NCI-H2196 treated with DMSO at 0.1 percent for 48 hours (cell line): ENCODE data around the gene TBC1D21.

Experiments
- DNase-seq: peaks from one replicate; lab custom pipeline; 2025; ENCODE audit not compliant: unreplicated experiment; lab: John Stamatoyannopoulos, UW

The TBC1D21 gene

DNA sequence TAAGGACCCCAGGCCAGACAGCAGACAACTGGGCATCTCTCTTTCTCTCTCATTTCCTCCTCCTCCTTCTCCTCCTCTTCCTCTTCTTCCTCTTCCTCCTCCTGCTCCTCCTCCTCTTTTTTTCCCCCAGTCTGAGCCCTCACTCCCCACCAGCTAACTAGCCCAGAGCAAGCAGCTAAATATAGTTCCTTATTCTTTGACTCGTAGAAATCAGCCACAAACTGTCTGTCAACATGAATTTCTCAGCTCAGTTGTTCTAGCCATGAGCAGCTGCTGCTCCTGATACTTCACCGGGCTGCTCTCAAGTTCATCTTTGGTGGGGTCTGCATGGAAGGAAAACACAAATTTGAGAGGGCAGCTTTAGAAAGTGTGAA is 33.7 kb downstream of the TBC1D21 start:
- no peak for DNase-seq

DNA sequence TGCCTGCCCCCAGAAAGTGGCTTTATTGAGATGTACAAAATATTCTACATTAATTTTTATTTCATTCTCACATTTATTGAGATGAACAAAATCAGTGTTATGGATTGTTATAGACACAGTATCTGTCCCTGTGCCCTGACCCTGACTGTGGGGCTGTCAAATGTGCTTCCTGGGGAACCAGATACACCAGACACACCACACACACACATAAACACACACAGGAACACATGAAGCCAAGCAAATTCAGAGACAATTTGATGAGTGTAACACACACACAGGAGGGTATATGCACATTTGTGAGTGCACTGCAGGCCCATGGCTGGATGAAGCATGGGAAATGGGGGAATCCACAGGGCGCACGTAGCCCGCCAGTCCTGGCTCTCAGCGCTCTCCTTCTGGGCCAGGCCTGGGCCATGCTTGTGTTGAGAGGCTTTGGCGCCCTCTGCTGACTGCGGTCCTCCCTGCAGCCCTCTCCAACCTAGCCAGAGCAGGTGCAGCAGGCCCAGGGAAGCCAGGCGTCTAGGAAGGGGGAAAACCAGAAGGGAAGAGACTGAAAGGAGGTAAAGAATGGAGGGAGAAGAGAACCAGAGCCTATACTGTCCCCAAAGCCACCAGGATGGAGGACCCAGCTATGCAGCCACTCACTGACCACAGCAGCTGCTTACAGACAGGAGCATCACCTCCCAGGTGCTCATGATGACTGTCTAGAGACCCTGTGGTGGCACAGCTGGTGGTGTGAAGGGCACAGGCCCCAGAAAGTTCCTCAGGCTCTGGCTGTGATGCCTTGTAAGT is 34.9 kb downstream of the TBC1D21 start:
- peak; percentile 20 for DNase-seq

DNA sequence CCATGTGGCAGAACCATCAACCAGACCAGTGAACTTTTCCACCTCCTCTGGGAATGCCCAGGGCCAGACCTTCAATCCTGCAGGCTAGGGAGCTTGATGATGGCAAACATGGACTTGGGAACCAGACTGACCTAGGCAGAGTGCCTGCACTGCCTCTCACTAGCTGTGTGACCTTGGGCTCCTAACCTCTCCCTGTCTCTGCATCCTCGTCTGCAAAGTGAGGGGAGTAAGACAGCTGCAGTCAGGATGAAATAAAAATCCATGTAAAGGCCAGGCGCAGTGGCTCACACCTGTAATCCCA is 35.4 kb downstream of the TBC1D21 start:
- no peak for DNase-seq

DNA sequence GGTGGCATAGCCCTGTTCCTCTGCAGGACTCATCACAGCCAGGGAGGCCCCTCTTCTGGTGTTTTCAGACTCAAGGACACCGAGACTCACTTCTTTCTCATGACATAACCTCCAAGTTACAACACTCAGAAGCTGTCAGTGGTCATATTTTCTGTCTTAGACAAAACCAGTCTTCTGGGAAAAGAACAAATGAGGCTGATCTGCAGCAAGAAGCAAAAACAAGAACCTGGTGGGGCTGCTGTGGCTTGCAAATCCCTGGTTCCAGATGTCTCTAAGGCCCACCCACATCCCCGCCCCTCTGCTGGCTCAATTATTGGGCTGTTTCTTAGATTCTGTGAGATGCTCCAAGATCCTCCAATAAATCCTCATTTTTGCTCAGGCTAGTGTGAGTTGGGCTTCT is 36.3 kb downstream of the TBC1D21 start:
- no peak for DNase-seq

DNA sequence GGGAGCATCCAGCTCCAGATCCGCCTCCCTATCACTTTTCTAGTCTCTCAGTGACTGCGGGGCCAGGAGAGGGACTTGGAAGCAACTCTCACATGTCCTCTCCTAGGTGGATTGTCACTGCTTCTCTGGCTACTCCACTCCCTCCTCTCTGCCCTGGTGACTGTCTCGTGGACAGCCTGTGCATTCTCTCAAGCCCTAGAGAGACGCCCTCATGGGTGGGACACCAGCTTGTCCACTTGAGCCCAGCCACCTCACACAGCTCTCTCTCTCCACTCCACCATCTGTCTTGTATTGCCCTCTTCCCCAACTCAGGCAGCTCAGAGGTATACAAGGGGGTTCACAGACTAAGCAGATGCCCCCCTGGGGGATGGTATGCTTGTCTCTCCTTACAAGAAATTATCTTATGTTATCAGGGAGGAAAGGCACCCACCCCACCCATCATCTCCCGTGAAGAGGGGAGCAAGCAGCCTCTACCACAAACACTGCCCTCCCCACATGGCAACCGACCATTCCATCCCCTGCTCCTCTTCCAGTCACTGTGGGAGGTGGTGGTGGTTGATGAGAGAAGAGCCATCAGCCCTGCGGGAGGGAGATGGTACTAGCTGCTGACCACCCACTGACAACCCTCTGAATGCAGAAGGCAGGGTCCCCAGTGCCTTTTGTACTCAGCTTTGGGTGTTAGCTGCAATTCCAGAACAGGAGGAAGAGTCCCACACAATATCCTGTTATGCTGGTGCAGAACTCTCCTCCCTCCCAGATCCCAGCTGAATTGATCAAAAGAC is 37.3 kb downstream of the TBC1D21 start:
- DNase-seq: no peak

DNA sequence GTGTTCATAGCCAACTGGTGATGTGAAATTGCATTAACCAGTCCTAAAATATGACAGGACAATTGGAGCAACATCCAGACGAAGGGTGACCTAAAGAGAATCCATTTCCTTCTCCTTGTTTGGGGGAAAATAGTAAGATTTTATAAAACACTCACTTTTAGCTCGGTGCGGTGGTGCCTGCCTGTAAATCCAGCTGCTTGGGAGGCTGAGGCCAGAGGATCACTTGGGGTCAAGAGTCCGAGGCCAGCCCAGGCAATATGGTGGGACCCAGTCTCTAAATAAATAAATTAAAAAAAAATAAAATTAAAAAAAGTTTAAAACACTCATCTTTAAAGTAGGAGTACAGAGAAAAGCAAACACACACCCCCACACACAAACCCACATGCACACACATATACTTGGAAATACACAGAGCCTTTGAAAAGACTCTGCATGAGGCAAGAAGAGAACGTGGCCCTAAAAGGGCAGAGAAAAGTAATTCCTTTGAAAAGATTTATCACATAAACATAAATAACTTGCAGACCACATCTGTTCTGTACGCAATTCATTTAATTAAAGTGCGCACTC is 38.7 kb downstream of the TBC1D21 start:
- DNase-seq: no peak

DNA sequence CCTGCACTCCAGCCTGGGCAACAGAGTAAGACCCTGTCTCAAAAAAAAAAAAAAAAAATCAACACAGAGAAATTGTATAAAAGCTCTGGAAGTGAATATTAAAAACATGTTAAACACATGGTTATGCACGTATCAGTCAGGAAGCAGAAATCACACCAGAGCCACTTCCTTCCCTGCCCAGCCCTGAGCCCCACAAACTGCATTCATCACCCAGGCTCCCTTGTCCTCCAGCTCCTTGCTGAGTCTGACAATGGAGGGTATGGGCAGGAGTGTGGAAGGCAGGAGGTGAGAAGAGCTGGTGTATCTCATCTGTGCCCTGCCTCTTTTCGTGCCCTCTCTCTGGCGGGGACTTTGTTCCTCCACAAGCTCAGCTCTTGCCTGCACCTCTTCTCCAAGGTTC is 40.8 kb downstream of the TBC1D21 start:
- no peak for DNase-seq

DNA sequence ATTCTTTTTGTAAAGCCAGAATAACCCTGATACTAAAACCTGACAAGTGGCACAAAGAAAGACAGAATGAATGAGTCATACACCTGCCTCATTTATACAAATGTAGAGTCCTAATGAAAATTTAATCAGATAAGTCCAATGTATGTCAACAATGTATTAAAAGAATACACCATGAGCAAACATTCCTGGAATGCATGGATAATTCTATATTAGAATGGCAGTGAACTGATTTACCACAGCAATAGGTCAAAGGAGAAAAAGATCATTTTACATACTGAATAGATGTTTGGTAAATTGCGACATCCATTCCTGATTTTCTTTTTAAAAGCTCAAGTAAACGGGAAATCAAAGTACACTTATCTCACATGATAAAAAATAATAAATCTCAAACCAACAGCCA is 41.7 kb downstream of the TBC1D21 start:
- no peak for DNase-seq

DNA sequence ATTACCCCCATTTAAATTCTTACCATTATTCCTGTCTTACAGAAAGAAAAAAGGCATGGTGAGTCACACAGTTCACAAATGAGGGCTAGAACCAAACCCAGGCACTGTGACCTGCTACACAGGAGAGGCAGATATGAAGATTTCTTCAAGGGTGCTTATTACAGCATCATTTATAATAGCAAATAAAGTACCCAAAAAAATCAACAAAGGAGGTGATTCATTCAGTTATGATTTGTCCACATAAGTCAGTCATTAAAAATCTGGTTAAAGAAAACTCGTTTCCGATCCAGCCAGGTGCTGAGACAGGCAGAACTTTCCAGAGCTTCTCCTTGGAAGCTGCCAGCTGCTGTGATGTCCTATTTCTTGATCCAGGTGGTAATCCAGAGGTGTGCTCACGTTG is 45.4 kb downstream of the TBC1D21 start:
- DNase-seq: no peak

DNA sequence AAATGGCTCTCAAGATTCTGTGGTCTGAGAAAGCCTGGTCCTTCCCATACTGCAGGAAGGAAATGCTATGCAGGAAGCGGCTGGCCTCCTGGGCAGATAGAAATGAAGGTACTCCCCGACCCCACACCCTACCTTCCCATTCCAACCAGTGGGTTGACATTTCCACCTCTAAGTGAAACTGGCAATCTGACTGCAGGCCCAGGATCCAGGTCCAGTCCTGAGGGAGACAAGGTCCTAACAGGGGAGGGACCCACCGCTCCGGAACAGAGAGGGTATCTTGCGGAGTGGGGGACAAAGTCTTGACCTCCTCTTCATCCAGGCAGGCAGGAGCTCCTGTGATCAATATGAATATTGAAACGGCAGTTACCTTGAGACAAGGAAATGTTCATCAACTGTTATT is 46.3 kb downstream of the TBC1D21 start:
- DNase-seq: no peak

DNA sequence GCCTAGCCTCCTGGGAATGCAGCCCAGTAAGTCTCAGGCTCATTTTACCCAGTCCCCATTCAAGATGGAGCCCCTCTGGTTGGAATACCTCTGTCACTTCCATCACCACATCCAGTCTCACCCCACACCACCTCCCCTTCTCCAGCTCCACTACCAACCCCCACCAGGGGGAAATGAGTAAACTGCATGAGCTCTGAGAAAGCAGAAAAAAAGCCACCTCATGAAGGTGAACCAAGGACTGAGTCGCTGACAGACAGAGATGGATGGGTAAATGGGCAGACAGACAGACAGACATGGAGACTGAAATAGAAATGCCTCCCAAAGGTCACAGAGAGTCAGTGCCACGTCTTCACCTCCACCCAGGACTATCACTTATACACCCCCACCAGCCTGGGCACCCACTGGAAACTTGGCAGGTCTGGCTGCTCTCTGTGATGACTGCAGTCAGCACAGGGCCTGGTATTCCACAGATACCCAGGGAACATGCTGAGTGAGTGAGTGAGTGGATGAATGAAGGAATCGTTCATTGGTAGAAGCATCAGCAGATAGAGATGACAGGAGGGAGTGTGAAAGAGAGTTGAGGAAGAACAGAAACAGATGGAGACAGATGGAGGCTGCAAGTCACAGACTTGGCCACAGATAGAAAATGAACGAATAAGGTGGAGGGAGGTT is 48.0 kb downstream of the TBC1D21 start:
- DNase-seq: no peak

DNA sequence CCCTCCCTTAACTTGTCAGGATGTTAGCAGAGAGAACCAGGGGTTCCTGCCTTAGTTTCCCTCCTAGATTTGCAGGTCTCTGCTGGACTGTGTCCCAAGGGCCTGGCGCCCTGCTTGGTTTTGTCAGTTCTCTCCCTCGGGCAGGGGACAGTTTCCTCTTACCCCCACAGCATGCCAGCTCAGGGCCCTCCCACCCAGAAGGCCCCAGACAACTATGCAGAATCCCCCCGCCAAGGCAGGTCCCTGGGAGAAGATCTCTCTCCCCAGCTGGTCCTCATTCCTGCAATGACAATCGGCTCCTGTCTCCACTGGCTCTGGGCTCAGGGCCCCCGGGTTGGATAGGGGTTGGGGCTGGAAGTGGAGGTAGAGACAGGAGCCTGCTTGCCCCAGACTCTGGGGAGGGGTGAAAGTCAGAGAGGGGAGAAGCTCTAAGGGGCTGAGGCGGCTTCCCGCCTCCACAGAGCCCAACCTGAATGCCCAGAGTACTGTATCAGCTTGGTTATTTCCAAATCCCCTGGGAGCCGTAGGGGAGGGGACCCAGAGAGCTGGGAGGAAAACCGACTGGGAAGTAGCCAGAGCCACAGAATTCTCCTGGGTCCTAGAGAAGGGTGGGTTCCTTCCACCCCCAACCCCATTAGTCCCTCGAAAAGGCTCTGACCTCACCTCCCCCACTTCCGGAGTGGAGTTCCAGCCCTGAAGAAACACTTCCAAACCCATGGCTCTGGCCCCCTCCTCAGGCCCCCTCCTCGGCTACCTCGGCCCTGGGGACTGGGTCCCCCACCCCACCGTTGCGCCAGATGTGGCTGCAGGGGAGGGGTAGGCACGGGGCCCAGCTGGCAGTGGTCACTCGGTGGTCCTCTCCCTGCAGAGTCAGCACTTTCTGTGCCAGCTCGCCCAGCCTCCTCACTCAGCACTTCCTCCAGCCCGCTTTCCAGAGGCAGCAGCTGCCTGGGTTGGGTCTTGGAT is 49.1 kb downstream of the TBC1D21 start:
- no peak for DNase-seq

DNA sequence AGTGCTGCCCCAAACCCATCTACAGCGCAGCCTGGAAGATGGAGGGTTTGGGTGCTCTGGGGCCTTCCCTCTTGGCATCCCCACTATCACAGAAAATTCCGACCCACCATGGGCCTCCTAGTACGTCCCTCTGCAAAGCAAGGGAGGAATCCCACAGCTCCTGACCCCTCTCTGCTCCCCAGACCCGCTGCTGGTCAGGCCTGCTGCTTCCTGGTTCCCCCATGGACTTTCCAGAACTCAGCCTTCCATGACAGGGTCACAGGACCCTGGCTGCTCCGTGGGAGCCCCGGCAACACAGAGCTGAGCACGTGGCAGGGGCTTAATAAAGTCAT is 49.8 kb downstream of the TBC1D21 start:
- DNase-seq: no peak

DNA sequence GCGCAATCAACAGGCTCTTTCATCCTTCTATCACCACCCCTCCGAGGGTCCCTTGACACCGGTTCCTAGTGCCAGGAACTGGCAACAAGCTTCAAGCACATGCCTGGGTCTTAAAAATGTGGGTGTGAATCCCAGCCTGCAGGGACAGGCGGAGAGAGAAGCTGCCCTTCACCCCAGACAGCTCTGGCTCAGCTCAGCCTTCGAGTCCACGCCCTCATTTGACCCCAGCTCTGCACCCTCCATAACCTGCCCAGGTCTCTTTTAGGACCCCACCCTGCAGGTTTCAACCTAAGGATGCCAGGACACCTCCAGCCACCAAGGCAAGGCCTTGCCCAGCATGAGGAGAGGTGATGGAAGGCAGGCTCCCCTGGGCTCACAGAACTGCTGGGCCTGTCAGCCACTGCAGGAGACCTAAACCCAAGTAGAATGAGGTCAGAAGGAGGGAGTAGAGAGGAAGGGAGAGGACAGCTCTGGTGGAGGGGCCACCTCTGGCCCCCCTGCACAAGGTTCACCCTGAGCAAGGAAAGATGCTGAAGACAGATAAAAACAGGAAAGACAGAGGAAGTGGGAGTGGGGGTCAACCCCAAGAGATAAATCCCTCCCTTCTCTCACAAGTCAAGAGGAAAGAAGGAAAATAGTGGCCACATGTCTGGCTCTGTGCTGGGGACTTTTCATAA is 50.3 kb downstream of the TBC1D21 start:
- no peak for DNase-seq

DNA sequence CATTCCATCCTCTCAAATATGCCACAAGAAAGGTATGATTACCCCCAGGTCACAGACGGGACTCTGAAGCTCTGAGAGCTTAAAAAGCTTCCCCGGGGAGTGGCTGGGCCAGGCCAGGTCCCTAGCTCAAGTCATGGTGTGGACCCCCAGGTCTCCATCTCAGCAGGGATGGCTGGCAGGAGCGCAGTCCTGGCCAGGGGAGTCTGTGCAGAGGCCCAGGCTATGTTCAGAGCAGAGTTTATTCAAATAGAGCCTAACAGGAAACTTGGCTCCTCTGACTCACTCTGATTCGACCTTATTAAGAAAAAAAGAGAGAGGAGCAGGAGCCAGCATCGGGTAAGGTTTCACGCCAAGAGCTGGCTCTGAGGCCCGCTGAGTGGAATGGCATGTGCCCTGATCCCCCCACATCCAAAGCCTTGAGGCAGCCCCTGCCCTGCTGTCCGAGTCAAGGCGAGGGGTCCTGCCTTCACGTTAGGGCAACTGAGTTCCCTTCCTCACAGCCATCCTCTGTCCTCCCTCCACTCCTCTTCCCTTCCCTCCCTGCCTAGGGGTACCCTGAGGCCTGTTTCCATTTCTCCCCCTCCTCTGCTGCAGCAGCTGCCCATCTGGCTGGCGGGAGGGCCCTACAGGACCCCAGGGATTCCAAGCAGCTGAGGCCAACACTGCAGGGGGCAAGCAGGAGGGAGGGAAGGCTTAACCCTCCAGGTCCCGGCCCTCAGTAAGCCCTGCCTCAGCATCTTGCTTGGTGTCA is 51.0 kb downstream of the TBC1D21 start:
- DNase-seq: no peak

DNA sequence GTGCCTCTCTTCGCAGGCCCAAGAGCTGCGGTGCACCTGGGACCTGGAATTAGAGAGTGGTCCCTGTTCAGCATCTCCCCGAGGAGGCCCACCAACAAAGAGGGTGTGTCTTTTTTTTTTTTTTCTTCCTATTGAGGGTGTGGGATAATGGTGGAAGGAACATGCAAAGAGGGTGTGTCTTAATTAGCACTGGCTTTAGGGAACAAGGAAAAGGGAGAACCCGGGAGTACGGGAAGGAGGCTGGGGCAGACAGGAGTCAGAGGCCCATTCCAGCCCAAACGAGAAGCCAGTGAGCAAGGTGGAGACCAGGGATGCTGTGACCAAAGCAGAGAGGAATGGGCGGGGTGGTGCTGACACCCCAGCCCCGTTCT is 52.5 kb downstream of the TBC1D21 start:
- no peak for DNase-seq

DNA sequence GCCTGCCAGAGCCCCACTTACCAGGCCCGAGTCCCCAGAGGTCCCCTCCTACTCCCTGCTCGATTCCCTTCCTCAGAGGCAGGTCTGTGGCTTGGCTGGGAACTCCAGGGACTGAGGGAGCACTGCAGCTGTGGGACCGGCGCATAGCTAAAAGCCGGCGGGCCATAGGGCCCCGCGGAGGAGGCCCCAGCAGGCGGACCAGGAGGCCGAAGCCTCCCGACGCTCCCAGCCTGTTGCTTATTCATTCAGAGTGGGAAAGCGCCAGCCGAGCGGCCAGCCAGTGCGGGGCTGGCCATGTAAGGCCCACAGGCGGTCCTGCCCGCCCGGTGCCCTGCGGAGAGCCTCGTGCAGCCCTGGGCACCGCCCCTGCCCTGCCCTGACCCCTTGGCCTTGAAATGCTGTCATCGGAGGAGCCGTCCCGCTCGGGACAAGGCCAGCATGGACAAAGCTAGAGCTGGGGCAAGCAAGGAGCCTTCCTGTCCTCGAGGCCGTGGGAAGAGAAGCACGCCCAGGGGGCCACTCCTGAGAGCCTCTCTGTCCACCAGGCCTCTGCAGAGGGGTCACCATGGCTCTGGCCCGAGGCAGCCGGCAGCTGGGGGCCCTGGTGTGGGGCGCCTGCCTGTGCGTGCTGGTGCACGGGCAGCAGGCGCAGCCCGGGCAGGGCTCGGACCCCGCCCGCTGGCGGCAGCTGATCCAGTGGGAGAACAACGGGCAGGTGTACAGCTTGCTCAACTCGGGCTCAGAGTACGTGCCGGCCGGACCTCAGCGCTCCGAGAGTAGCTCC is 53.0 kb downstream of the TBC1D21 start, which contains the start of gene LOXL1:
Gene LOXL1, plus strand, starts transcription at position 244 of the 784 bp plus-strand sequence. Its CDS starts 322 bp downstream, at position 566.
- no peak for DNase-seq

DNA sequence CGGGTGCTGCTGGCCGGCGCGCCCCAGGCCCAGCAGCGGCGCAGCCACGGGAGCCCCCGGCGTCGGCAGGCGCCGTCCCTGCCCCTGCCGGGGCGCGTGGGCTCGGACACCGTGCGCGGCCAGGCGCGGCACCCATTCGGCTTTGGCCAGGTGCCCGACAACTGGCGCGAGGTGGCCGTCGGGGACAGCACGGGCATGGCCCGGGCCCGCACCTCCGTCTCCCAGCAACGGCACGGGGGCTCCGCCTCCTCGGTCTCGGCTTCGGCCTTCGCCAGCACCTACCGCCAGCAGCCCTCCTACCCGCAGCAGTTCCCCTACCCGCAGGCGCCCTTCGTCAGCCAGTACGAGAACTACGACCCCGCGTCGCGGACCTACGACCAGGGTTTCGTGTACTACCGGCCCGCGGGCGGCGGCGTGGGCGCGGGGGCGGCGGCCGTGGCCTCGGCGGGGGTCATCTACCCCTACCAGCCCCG is 53.7 kb downstream of the TBC1D21 start:
- DNase-seq: no peak
